NCI-H748 (cell line): Measurements from ENCODE around the gene SACM1L.

Experiments
- DNase-seq: peaks from one replicate; lab custom pipeline; 2025; ENCODE audit not compliant: unreplicated experiment; lab: John Stamatoyannopoulos, UW

The SACM1L gene

GRCh38 chr3:45688882-45689786 lies at the start of gene SACM1L:
Gene SACM1L (plus strand): TSS chr3:45689396. CDS start chr3:45689466, 70 bp downstream.
- peak; percentile 97 for DNase-seq

GRCh38 chr3:45640091-45640507 lies 49.1 kb upstream of the SACM1L start:
- DNase-seq, result no peak

- no peak for DNase-seq
Observed at GRCh38 chr3:45640724-45641361, 48.4 kb upstream of the SACM1L start.

GRCh38 chr3:45641756-45642155 lies 47.4 kb upstream of the SACM1L start:
- no peak for DNase-seq

- peak; percentile 24 for DNase-seq
Observed at GRCh38 chr3:45642731-45643152, 46.5 kb upstream of the SACM1L start.

GRCh38 chr3:45644063-45644790 lies 45.0 kb upstream of the SACM1L start:
- no peak for DNase-seq

GRCh38 chr3:45644791-45645201 lies 44.4 kb upstream of the SACM1L start:
- DNase-seq, result no peak

- no peak for DNase-seq
Observed at GRCh38 chr3:45646051-45646585, 43.1 kb upstream of the SACM1L start.

- DNase-seq, result no peak
Observed at GRCh38 chr3:45647148-45647619, 42.0 kb upstream of the SACM1L start.

- no peak for DNase-seq
Observed at GRCh38 chr3:45653205-45653604, 36.0 kb upstream of the SACM1L start.

GRCh38 chr3:45654397-45654944 lies 34.7 kb upstream of the SACM1L start:
- no peak for DNase-seq

- no peak for DNase-seq
Observed at GRCh38 chr3:45655906-45656305, 33.3 kb upstream of the SACM1L start.

GRCh38 chr3:45656575-45657363 lies 32.4 kb upstream of the SACM1L start:
- peak; percentile 72 for DNase-seq

GRCh38 chr3:45657853-45658252 lies 31.3 kb upstream of the SACM1L start:
- DNase-seq, result no peak

GRCh38 chr3:45659661-45660566 lies 29.3 kb upstream of the SACM1L start:
- peak; percentile 50 for DNase-seq

- no peak for DNase-seq
Observed at GRCh38 chr3:45660567-45660901, 28.7 kb upstream of the SACM1L start.

GRCh38 chr3:45664578-45664977 lies 24.6 kb upstream of the SACM1L start:
- DNase-seq, result no peak

- peak; percentile 65 for DNase-seq
Observed at GRCh38 chr3:45665101-45665572, 24.1 kb upstream of the SACM1L start.
